Measurements from ENCODE around the gene GALC. TPM values are rescaled to one million over a fixed set of nuclear protein-coding genes. Genes with fewer than 3 reads are reported as not detected.

The GALC gene
- total RNA-seq, 3 donors from 2014 or later = 30.8 to 39.8 (median 37.3) TPM

DNA sequence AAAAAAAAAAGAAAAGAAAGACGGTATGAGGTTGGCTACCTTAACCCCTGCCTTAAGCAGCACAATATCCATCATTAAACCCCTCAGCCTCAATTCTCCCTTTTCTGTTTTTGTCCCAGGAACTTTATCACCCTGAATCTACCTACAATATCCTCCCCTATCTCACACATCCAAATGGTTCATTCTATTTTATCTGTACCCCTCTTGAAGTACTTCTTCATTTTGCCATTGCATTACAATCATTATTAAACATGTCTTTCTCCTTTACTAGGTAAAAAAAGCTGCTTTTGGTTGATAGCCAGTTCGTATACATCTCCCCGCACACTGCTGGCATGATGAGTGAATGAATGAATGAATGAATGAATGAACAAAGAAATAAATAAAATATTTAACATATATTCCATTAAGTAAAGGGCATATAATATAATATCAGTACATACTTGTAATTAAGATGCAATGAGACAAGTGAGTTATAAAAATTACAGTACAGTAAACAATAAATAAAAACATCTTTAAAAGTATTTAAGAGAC lies 11.6 kb upstream of the GALC start:
- Histone ChIP-seq H3K4me3 (no peak overlapping the region), H3K9me3 (no peaks in the 10 kb centered on the region), H3K4me1 (no peaks in the 10 kb centered on the region), H3K36me3 (no peaks in the 10 kb centered on the region), H3K27me3 (no peaks in the 10 kb centered on the region), H3K27ac (no peak overlapping the region)
- TF ChIP-seq POLR2AphosphoS5 (IDR thresholded peaks at IDR 0.05) (no peak), POLR2A (IDR thresholded peaks at IDR 0.05) (no peak)
- TF ChIP-seq, protein P1, sequence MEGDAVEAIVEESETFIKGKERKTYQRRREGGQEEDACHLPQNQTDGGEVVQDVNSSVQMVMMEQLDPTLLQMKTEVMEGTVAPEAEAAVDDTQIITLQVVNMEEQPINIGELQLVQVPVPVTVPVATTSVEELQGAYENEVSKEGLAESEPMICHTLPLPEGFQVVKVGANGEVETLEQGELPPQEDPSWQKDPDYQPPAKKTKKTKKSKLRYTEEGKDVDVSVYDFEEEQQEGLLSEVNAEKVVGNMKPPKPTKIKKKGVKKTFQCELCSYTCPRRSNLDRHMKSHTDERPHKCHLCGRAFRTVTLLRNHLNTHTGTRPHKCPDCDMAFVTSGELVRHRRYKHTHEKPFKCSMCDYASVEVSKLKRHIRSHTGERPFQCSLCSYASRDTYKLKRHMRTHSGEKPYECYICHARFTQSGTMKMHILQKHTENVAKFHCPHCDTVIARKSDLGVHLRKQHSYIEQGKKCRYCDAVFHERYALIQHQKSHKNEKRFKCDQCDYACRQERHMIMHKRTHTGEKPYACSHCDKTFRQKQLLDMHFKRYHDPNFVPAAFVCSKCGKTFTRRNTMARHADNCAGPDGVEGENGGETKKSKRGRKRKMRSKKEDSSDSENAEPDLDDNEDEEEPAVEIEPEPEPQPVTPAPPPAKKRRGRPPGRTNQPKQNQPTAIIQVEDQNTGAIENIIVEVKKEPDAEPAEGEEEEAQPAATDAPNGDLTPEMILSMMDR (IDR thresholded peaks at IDR 0.05) = no peak
- intact Hi-C loops (cut with DNase I; ENCODE audit: low total_unique reads) = no loop called here
- no peak for DNase-seq (ENCODE audit: low spot score in 2 of 2)

DNA sequence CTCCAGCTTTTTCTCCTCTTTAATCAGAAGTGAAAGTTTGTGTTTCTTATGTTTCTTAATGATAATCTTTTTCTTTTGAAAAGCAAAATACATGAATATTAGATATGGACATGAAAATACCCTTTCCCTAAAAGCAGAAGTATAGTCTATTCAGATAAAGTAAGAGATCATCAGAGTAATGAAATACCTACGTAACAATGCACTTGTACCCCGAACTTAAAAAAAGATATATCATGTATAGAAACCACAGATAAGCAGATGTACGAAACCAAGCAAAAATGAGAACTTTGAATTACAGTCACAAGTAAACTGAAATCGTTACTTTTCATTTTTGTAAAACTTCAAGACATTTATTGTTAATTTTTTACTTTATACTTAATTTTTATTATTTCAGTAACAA lies 10.4 kb upstream of the GALC start:
- Histone ChIP-seq H3K36me3 (no peaks in the 10 kb centered on the region), H3K4me1 (no peaks in the 10 kb centered on the region), H3K27me3 (no peaks in the 10 kb centered on the region), H3K27ac (no peak overlapping the region), H3K4me3 (no peak overlapping the region), H3K9me3 (no peaks in the 10 kb centered on the region)
- intact Hi-C loops (cut with DNase I; ENCODE audit: low total_unique reads) = no loop called here
- no peak for DNase-seq (ENCODE audit: low spot score in 2 of 2)
- TF ChIP-seq POLR2A (IDR thresholded peaks at IDR 0.05) (no peak), POLR2AphosphoS5 (IDR thresholded peaks at IDR 0.05) (no peak)
- TF ChIP-seq, protein P1 (IDR thresholded peaks at IDR 0.05) = no peak

DNA sequence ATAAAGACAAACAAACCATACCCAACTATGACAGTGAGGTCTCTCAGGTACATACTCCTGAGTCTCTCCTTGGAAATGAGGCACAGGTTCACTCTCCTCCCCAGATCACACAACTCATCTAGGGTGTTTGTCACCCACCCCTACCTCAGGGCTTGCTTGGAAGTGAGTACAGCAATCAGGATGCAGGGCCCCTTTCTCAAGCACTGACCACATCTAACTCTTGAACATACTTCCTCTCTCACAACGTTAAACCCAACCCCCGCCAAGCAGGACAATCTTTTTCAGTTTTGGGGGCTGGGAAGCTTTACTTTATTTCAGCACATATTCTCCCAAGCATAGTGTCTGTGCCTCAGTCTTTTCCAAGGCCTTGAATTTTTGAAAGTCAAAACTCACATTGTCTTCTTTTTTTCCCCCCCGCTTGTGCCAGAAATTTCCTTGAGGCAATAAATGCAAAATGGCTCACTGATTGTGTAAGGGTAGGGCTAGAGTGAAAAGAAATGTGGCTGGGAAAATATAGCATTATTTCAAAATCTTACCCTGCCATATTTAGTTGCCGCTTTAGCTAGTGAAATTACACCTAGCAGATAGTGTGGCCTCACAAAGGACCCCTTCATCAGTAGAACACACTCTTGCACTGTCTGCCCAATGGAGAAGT lies 9.6 kb upstream of the GALC start:
- intact Hi-C loops (cut with DNase I; ENCODE audit: low total_unique reads) = no loop called here
- H3K9me3 ChIP-seq = no peaks in the 10 kb centered on the region
- TF ChIP-seq POLR2A (IDR thresholded peaks at IDR 0.05) (no peak), POLR2AphosphoS5 (IDR thresholded peaks at IDR 0.05) (no peak)
- TF ChIP-seq, protein P1 (IDR thresholded peaks at IDR 0.05) = no peak
- H3K27me3 ChIP-seq = no peaks in the 10 kb centered on the region
- no peak overlapping the region for H3K27ac ChIP-seq
- no peak for DNase-seq (ENCODE audit: low spot score in 2 of 2)
- no peaks in the 10 kb centered on the region for H3K36me3 ChIP-seq
- H3K4me3 ChIP-seq = no peak overlapping the region
- H3K4me1 ChIP-seq = no peaks in the 10 kb centered on the region

DNA sequence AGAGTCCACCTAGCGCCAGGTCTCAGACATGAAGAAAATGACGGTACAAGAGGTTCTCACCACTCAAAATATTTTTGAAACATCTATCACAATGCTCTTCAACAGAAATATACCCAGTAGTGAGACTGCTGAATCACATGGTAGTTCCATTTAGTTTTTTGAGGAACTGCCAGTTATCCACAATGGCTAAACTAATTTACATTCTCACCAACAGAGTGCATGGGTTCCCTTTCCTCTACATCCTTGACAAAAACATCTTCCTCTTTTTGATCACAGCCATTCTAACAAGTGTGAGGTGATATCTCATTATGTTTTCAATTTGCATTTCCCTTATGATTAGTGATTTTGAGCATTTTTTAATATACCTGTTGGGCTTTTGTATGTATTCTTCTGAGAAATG lies 6.3 kb upstream of the GALC start:
- DNase-seq (ENCODE audit: low spot score in 2 of 2) = no peak
- TF ChIP-seq, protein P1 (IDR thresholded peaks at IDR 0.05) = no peak
- TF ChIP-seq POLR2AphosphoS5 (IDR thresholded peaks at IDR 0.05) = no peak
- Histone ChIP-seq H3K9me3 (no peaks in the 10 kb centered on the region), H3K27ac (no peak overlapping the region), H3K4me1 (no peaks in the 10 kb centered on the region), H3K4me3 (no peak overlapping the region), H3K36me3 (no peaks in the 10 kb centered on the region), H3K27me3 (no peaks in the 10 kb centered on the region)
- intact Hi-C loops (cut with DNase I; ENCODE audit: low total_unique reads) = no loop called here

DNA sequence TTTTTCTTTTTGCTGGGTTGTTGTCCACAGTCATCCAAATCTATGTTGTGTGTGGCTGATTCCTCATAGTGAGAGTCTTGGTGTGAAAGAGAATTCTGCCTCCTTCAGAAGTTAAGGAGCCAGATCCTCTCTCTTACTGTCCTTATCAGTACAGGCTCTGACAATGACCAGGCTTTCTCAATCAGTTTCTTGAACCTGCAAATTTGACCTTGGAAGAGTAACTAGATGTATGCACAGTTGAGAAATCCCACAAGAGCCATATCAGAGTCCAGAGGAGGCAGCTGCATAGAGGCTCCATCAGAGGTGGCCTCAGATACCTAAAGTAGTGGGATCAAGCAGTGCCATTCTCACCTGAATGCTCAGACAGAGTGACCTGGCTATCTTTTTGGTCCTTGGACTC lies 5.5 kb upstream of the GALC start:
- no peaks in the 10 kb centered on the region for H3K36me3 ChIP-seq
- DNase-seq (ENCODE audit: low spot score in 2 of 2) = no peak
- intact Hi-C loops (cut with DNase I; ENCODE audit: low total_unique reads) = no loop called here
- H3K27ac ChIP-seq = no peak overlapping the region
- TF ChIP-seq POLR2AphosphoS5 (IDR thresholded peaks at IDR 0.05) (no peak), POLR2A (IDR thresholded peaks at IDR 0.05) (no peak)
- TF ChIP-seq, protein P1 (IDR thresholded peaks at IDR 0.05) = no peak
- no peaks in the 10 kb centered on the region for H3K27me3 ChIP-seq
- H3K9me3 ChIP-seq = no peaks in the 10 kb centered on the region
- no peaks in the 10 kb centered on the region for H3K4me1 ChIP-seq
- no peak overlapping the region for H3K4me3 ChIP-seq
